GM18867 (cell line): ENCODE measurements around the gene SERTAD2.

Source experiments
- ATAC-seq: cut with Tn5 transposase; IDR thresholded peaks from one replicate; pipeline ENCODE4 v1.9.1; 2021; ENCODE audit warnings: mild to moderate bottlenecking, moderate library complexity; ENCODE audit not compliant: unreplicated experiment

SERTAD2 gene

DNA sequence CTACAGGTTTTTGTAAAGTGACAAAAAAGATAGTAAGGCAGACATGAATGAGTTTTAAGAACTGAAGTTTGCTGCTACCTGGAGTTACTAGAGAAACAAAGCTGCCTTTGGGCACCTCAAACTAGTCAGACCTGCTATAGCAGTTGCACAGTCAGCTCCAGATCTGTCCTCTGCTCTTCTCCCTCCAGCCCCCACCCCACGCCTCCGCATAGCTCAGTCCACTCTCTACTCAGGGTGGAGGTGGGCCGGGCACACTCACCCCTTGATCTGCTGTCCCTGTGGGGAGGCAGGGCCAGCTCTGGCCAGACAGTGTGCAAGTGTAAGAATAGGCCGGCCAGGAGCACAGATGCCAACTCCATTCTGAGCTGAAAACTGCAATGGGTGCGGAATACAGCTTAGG lies 4.1 kb downstream of the SERTAD2 start:
- no peak for ATAC-seq

DNA sequence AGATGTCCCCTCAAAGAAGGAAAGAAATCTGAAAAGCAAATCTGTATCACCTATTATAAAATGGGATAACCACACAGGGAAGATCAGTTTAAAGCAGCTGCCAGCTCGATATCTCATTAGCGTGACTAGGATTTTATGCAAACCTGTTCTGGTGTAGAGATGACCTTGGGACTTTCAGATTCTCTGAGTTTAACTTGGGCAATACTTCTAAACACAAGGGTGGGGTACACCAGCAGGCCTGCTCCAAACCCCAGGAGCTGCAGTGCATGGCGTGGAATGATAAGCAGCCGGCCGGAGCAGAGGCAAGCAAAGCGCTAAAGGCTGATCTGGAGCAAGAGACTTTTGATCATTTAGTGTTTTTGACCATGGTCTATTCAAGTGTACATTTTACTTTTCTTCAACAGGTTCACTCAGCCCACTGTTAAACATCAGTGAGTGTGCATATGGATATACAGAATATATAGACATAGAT lies 4.7 kb downstream of the SERTAD2 start:
- ATAC-seq: no peak

- no peak for ATAC-seq
Observed at GRCh38 chr2:64646007-64646880, 7.5 kb downstream of the SERTAD2 start.

- ATAC-seq: peak; percentile 50
Observed at GRCh38 chr2:64644458-64645382, 9.0 kb downstream of the SERTAD2 start.

DNA sequence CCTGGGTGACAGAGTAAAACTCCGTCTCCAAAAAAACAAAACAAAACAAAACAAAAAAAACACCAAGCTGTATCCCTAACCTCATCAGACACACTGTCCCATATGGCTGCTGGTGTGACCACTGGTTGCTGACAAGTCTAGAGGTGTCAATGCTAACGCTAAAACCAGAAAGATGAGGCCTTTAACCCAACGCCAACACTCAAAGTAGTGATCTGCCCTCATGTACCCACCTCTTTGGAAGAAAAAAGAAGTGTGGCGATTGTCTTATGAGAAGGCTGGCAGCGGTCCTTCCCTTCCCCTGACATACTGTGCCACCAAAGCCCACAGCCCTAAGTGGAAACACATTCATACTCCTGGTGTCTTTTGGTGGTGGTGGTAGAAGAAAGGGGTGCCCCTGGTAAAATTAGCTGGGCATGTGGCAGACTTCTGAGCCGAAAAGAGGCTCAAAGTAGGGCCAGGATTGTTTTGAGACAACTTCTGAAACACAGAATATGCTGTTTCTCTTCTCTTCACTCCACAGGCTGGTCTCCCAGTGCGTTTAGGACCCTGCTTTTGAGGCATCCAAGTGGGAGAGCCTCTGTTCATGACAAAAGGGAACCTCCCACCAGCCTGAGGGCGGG lies 9.8 kb downstream of the SERTAD2 start:
- ATAC-seq: no peak

GRCh38 chr2:64641599-64641998 lies 12.1 kb downstream of the SERTAD2 start:
- no peak for ATAC-seq

DNA sequence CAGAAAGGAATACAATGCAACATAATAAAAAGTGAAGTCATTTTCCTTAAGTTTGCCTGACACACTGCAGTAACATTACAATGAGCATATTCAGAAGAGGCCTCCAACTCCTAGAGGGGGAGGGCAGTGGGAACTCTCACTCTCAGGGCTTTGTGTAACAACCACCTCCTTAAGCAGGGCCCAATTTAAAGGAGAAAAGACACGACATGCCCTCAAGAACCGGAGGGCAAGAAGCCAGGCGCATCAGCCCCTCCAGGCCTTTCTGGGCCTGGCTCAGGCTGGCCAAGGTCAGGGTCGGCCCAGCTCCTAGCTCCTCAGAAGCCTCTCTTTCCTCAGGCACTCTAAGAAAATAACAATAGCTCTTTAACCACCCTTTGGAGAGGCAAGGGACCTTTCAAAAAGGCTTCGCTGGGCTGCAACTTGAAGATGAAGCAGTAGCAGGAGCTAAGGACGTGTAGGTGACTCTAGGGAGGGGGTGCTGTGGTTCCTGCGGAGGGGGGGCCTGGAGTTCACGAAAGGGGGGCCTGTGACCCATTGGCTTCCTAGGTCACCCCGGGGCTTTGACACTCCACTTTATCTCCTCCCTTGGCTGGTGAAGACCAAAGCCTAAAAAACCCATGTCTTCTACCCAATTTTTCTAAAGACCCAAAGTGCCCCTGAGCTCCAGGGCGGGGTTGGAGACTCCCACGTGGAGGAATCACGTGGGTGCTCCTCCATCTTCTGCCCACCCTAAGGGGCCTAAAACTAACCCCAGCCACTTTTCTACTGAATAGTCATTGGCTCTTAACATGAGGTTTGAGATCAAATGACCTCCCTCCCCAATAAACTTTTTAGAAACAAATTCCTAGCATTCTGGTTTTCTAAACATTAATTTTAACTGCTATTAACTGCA lies 13.3 kb downstream of the SERTAD2 start:
- no peak for ATAC-seq

DNA sequence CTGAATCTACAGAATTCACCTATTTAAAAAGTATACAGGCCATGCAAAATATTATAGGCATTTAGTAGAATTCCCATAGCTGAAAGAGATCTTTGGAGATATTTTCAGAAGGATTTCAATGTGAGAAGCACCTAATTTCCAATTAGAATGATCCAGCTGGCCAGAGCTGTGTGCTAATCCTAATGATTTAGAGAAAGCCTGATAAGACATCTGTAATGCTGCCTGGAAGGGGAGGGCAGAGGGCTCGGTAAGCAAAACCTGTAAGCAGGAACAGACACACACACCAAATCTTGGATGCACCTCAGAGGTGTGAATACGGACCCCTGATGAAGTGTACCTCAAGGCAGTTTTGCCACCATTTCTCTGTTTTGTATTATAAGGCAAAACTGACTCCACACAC lies 14.0 kb downstream of the SERTAD2 start:
- no peak for ATAC-seq

GRCh38 chr2:64638502-64639120 lies 15.1 kb downstream of the SERTAD2 start:
- no peak for ATAC-seq

DNA sequence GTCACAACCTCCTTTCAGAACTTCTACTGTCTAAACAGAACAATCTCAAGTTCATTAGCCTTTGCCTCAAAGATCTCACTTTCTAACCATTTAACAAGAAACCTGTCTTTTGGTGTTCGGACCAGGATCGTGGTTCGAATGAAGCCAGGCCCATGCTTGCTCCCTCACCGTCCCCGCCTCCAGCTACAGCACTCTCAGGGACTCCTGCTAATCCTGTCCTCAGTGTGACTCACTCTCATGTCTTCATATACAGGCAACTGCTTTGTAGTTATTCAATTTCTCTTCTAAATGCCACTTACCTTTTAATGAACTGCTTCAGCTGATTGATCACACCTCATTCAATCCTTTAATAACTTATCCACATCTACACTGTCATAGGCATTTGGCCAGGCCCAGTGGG lies 15.8 kb downstream of the SERTAD2 start:
- no peak for ATAC-seq

- ATAC-seq: peak; percentile 67
Observed at GRCh38 chr2:64637000-64637635, 16.6 kb downstream of the SERTAD2 start.

GRCh38 chr2:64635976-64636911 lies 17.5 kb downstream of the SERTAD2 start:
- ATAC-seq: peak; percentile 50

- ATAC-seq: no peak
Observed at GRCh38 chr2:64634345-64635267, 19.1 kb downstream of the SERTAD2 start.

GRCh38 chr2:64632835-64633819 lies 20.6 kb downstream of the SERTAD2 start:
- ATAC-seq: no peak

DNA sequence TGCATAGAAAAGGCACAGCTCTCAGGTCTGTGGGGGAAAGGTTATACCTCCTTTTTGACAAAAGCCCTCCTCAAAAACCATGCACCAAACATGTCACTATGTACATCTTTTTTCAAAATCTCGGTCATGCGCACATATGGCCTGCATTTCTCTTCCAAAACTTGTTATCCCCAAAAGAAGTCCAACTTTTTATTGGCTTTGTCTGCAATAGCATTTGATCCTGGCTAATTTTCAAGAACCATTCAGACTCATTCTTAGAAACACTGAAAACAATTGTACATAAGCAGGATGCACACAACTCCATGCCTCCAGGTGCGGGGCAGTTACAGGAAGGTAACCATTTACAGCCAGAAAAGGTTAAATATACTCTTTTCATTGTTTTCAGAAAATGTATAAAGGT lies 21.9 kb downstream of the SERTAD2 start:
- ATAC-seq: no peak

GRCh38 chr2:64630752-64631151 lies 23.0 kb downstream of the SERTAD2 start:
- ATAC-seq: no peak
